Superior temporal gyrus (tissue), 1 donor: ENCODE data around the gene ZNF180.
"Not testable (repeated sequence)": the region's sequence is repeated elsewhere in the genome, so short reads cannot be mapped to it uniquely, and the experiment has no call there.

ENCODE experiments used
- DNase-seq: peaks from one replicate; pipeline ENCODE4 v3.0.0-alpha.2; 2016; ENCODE audit errors: extremely low spot score

Gene ZNF180

DNA sequence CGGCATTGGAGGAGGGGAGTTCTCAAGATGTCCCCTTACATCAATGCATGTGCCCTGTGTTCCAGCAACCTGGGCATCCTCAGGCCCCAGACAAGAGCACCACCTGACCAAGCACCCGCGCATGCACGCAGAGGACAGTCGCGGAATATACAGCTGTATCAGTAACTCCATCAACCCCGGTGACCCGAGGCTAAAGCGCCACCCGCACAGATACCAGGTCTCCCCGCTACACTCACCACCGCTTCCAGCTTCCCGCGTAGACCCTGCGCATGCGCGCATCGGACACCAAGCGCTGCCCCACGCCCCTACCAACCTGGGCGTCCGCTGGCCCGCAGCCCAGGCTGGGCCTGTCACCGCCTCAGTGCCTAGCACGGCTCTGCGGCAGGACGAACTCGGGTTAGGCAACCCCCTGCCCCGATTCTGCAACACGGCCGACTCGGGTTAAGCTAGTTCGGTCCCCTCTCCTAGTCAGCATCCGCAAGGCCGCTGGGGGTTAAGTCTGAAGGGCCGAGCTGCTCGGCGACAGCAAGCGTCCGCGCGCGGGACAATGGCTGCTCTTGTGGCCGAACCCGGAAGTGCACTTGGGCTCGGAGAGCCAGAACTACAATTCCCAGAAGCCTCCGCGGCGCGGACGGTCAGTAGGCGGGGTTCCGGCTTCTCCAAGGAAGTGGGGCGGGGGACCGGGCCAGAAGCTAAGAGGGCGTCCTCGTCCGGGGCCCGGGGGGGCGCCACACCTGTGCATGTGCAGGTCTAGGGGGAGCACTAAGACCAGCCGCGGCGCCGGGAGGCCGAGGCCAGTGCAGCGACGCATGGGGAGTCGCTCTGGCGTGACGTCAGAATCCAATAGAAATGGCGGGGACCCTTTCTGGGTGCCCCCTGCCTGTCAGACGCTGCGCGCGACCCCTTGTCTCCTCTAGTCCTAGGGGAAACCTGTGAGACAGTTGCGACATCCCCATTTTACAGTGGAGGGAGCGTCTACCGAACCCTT, at the start of gene ZNF180:
Gene ZNF180, minus strand, starts transcription at position 561 of the 988 bp plus-strand sequence. CDS start 3,188 bp downstream, outside the sequence.
- peak; percentile 98 for DNase-seq

DNA sequence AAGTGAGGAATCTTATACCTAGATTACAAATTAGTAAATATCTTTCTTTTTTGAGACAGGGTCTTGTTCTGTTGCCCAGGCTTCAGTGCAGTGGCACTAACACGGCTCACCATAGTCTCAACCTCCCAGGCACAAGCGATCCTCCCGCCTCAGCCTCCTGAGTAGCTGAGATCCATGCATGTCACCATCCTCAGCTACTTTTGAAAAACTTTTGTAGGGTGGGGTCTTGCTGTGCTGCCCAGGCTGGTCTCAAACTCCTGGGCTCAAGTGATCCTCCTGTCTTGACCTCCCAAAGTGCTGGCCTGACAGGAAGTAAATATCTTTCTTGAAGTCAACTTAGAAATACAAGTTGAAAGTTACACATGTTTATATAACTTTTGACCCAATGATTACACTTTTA, 49.2 kb upstream of the ZNF180 start:
- DNase-seq, result no peak

DNA sequence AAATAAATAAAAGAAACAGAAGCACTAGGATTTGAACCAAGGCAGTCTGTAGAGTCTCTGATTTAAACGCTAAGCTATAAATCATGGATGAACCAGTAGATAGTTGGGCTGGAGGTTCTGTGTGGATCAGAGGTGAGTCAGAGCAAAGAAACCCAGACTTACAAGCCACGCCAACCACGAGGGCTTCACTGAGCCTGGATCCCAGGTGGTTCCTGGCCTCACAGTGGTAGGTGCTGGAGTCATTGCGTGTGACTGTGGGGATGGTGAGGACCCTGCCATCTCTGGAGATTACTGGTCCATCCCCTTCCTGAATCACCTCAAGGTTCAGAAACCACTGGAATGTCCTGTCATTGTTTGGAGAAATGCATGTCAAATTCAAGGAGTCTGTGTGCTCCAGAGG, 48.4 kb upstream of the ZNF180 start:
- no peak for DNase-seq

DNA sequence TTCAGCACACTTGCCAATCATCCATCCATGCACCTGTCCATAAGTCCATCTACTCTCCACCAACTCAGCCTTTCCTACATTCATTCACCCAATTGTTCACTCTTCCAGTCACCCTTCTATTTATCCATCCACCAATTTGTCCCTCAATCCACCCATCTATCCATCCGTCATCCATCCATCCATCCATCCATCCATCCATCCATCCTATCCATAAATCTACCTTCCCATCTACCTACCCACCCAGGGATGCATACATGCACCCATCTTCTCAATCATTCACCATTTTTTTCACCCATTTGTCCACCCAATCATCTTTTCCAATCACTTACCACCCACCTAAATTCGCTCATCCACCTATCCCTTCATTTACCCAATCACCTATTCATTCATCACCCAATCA, 43.7 kb upstream of the ZNF180 start:
- no peak for DNase-seq

DNA sequence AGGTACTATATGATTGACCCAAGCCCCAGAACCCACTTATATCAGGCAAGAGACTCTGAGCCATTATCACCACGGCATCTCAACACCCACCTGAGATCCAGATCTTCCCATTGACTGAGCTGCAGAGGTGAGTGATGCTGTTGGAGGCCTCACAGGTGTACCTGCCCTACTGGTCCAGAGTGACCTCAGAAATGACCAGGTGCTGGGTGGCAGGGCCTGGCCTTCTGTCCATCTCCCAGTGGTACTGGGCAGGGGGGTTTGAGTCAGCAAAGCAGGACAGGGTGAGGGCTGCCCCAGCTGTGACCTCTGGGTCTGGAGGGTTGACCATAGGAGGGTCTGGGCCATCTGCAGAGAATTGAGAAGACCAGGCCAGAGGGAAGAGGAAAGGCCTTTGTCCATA, 42.3 kb upstream of the ZNF180 start:
- DNase-seq, result no peak

DNA sequence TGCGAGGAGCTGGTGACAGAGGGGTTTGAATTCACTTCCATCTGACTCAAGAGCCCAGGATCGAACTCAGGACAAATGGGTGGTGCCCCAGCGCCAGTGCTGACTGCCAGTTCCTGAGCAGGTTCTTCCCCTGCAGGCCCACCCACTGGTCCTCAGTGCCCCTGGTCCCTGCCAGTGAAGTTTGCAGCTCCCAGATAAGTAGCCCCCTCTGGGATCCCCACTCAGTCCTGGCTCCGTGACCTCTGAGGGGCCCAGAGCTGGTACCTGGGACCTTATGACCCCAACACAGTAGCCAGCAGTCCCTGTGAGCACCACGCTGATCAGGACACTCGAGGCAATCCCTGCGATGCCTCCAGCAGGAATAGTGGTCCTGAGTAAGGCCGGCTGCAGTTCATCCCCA, 40.4 kb upstream of the ZNF180 start:
- no peak for DNase-seq

DNA sequence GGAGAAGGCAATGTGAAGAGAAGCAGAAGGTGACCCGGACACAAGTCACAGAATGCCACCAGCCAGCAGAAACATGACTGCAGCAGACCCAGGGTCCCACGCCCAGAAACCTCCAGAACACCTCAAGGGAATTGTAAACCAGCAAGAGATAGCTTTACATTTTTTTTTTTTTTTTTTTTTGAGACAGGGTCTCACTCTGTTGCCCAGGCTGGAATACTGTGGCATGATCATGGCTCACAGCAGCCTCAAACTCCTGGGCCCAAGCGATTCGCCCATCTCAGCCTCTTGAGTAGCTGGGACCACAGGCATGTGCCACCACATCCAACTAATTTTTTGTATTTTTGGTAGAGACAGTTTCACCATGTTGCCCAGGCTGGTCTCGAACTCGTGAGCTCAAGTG, 39.7 kb upstream of the ZNF180 start:
- DNase-seq, result no peak

DNA sequence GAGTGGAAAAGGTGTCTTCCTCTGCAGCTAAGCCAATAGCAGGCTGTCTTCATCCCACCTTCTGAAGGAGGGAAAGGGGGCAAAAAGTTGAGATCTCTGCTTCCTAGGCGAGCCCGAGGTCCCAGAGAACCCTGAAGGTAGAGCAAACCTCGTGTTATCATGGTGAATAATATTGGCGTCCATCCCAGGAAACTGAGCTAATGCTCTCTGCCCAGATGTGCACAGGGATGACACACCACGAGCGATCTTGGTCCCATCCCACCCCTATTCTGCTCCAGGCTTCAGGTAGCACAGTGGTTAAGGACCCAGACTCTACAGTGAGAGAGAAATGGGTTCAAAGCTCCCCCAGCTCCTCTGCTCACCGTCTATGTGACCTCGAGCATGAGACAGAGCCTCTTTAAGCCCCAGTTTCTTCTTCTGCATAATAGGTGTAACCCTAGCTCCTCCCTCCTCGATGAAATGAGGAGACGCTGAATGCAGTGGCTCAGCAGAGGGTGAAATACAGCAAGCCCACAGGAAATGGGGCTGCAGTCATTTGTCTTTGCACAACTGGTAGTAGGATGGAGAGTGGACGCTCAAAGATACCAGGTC, 39.0 kb upstream of the ZNF180 start:
- DNase-seq, result no peak

DNA sequence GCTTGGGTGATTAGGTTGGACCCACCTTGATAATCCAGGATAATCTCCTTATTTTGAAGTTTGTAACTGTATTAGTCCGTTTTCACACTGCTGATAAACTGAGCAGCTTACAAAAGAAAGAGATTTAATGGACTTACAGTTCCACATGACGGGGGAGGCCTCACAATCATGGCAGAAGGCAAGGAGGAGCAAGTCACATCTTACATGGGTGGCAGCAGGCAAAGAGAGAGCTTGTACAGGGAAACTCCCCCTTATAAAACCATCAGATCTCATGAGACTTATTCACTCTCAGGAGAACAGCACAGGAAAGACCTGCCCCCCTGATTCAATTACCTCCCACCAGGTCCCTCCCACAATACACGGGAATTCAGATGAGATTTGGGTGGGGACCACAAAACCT, 35.0 kb upstream of the ZNF180 start:
- DNase-seq, result not testable (repeated sequence)

DNA sequence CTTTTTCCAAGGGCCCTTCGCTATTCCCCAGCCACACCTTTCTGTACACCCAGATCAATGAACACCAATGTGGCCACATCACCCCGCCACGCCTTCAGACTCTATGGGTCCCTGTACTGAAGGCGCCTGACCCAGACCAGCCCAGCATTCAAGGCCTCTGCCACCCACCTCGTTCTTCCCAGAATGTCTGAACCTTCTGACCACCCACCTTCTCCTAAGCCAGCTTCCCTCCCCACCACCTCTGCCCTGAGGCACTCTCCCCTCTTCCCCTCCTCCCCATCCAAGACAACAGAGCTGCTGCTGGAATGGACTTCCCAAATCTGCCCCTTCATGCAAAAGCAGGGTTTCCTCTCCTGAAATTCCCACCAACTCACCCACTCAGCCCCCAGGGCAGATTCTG, 32.5 kb upstream of the ZNF180 start:
- DNase-seq, result no peak

DNA sequence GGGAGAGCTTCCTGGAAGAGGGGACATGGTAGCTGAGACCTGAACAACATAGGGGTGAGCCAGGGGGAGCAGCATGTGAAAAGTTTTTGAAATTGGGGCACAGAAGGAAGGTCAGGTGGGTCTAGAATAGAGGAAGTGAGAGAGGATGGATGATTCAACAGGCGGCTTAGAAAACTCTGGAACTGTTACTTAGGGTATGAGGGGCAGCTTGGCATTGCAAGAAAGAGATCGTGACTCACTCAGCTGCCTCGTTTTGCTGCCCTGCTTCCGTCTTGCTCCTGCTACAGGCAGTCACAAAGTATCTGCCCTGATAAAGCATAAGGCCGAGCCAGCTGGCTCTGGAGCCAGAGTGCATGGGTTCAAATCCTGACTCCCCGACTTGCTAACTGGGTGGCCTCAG, 30.5 kb upstream of the ZNF180 start:
- no peak for DNase-seq

DNA sequence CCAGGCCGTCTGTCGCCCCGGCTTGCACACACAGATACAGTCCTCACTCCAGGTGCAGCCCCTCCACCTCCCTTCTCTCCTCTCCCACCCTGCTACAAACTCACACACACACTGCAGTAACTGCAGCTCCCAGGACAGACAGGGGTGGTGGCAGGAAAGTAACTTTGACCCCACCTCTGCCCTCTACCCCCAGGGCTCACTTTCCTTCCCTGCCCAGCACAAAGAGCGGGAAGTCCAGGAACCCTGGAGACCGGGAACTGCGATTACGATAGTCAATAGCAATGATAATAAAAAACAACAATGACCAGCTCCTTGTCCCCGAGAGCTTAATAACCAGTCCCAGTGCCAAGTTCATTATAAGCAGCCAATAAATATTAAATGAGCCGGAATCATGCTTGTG, 29.2 kb upstream of the ZNF180 start, which contains the start of gene CEACAM20:
Gene CEACAM20, minus strand, starts transcription at position 140 of the 400 bp plus-strand sequence. CDS start 166 bp downstream, outside the sequence.
- no peak for DNase-seq

DNA sequence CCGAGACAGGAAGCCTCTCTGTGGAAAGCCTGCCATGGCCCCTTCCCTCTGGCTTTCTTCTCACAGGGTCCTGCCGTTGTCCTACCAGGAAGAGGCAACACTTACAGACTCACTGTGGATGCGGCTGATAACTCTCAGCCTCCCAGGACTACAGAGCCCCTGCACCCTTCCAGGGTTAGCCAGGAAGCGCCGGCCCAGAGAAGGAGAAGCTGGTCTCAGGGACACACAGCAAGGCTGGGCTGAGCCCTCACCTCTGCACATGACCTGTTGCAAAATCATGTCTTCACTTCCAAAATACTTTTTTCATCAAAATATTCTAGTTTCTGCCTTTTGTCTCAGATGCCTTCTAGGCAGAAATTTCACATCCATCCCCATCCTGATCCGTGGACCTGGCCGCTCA, 27.2 kb upstream of the ZNF180 start:
- DNase-seq, result no peak

DNA sequence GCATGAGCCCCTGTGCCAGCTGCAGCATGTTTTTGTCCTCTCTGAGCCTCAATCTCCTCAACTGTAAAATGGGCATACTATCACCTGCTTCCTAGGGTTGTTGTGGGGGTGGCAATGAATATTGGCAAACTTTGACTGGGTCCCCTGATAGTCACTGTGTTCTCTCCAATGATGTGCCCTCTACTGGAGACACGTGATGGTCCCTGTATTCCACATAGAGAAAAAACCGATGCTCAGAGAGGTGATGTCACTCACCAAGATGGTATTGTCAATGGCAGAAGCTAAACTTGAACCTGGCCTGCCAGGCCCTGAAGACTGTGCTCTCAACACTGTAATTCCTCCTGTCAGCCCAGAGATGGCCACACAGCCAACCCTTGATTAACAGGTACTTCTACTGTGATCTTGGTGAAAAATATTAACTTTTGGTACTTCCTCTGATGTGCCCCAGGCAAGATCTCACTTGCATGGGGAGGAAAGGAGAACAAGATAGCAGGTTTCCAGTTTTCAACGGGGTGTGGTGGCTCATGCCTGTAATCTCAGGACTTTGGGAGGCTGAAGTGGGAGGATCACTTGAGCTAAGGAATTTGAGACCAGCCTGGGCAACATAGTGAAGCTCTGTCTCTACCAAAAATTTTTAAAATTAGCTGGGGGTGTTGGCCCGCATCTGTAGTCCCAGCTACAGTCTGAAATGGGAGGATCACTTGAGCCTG, 25.6 kb upstream of the ZNF180 start:
- DNase-seq, result no peak

DNA sequence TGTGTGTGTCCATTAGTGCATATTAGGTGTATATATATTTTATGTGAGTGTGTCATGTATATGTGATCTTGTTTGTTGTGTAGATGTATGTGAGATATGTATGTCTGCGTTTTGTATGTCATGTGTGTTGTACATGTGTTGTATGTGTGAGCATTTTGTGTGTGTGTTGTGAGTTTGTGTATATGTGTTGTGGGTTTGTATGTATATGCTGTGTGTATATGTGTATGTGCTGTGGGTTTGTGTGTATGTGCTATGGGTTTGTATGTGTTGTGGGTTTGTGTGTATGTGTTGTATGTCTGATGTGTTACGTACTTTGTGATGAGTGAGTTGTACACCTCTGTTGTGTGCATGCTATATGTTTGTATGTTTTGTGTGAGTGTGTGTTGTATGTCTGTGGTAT, 21.0 kb upstream of the ZNF180 start:
- no peak for DNase-seq

DNA sequence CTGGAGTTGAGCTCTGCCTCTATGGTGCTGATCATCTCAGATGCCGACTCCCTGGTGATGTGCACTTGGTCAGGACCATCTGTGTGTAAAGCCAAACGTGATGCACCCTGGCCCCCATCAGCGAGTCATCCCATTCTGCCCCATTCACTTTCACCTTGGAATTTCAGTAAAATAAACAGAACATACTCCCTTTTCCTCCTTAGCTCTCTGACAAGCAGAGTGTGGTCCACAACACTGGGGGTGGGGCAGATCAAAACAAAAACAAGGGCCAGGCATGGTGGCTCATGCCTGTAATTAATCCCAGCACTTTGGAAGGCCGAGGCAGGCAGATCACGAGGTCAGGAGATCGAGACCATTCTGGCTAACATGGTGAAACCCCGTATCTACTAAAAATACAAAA, 16.8 kb upstream of the ZNF180 start:
- DNase-seq, result no peak

DNA sequence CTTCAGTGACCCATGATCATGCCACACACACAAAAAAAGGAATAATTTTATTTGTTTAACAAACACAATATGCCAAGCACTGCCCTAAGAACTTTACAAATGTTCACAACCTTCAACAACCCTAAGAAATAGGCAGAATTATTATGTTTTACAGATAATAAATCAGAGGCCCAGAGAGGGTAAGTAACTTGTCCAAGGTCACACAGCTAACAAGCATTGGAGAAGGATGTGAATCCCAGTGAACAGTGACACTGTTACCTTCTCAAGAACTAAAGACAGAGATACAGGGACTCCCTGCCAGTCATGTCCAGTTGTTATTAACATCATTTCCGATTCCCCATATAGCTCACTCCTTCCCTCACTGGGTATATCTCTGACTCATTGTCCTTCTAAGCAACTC, 15.6 kb upstream of the ZNF180 start:
- no peak for DNase-seq

DNA sequence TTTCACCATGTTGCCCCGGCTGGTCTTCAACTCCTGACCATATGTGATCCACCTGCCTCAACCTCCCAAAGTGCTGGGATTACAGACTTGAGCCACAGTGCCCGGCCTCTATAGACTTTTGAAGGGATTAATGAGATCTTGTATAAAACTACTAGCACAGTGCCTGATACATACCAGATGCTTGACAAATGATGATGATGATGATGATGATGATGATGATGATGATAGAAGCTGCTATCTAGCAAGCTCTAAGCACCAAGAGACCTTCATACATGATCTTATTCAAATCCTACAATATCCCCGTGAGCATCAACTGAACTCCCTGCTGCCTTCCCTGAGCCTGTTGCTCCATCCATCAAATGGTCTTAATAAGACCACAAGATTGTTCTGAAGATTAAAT, 14.7 kb upstream of the ZNF180 start:
- DNase-seq, result no peak

DNA sequence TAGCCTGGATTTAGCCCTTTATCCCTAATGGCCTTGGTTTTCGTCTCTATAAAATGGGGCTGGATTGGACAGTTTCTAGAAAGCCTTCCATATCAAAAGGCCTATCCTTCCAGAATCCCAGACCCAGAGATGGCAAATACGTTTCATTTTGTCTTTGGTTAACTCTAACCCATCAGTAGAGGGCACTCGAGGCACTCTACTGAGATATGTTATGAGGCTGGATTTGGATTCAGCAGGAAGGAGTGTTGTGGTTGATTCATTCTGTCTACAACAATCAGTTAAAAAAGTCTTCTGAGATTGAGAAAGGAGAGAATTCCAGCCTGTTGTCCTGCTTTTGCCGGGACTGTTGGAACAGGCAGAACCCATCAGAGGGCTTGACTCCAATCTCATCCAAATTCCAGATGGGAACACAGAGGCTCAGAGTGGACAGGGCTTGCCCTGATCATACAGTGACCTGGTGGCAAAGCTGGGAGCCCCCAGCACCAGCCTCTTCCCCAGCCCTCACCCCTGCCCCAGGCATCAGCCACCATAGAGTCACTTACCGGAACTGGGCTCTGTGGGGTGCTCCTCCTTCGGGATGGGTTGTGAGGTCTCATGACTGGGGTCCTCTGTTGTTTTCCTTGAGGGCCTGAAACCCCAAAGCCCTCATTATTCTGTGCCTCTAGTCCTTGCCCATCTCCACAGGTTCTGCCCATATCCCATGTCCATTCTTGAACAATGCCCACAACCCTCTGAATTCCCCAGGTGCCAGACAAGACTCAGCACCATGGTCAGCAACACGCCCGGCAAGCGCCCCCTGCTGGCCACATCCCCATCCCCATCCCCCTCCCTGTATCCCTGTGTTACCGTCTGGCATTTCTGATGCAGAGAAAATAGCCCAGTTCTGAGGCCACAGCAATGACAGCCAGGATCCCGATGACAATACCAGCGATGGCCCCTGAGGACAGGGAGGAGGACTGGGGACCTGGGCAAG, 12.3 kb upstream of the ZNF180 start:
- DNase-seq, result no peak

DNA sequence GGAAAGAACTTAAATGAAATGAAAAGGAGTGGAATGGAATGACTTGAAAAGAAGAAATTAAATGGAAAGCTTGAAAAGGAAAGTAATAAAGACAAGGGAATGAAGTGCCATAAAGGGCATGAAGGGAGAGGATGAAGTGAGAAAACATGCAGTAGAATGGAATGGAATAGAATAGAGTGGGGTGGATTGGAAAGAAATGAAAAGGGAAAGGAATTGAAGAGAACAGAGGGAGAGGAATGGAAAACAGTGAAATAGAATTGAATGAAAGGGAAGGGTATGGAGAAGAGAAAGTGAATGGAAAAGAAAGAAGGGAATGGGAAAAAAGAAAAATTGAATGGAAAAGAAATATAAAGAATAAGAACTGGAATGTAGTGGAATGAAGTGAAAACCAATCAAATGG, 9.2 kb upstream of the ZNF180 start:
- DNase-seq, result no peak

DNA sequence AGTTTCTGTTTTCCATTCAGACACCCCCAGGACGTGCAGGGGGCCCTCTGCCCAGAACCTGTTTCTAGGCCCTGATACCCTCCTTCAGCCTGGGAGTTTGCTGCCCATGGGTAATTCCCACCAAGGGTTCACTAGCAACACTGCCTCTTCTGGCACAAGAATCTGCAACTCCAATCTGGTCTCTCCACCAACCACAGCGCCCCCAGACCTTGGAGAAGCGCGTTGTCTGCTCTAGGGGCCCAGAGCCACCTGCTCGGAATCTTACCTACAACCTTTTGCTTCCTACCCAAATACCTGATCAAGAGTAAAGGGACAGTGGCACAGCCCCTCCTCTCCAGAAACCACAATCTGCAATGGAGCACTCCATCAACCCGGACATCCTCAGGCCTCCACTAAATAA, 763 bp downstream of the ZNF180 start:
- DNase-seq, result no peak
